HCT116 (cell line): Measurements from ENCODE around the gene MYO1A. TPM values are rescaled to one million over a fixed set of nuclear protein-coding genes. Genes with fewer than 3 reads are reported as not detected.

Experiments used
- ATAC-seq: fragments of 200-7000 bp; cut with Tn5 transposase; 2 replicates; pipeline ENCODE4 v1.9.1; 2020; ENCODE audit warnings: mild to moderate bottlenecking, moderate library complexity
- BruUV-seq: library from RNA; stranded (reverse); fragments of 400-500 nt; replicated peaks from 2 replicates; lab custom pipeline; 2021; lab: Mats Ljungman, UMichigan
- CTCF ChIA-PET: fragments of 300-600 bp; sonication (Branson Sonifier 250); formaldehyde crosslinking; loops from one replicate; lab custom pipeline; 2021; ENCODE audit warnings: antibody characterized with exemption; lab: Charles Lee
- POLR2A ChIA-PET: fragments of 300-600, 350-600 bp; sonication (Branson Sonifier 250); formaldehyde crosslinking; loops from one replicate; lab custom pipeline; 2021; ENCODE audit warnings: antibody characterized with exemption; lab: Charles Lee
- RAD21 ChIA-PET, 2 experiments: fragments of 300-600 bp; sonication (Branson Sonifier 250); formaldehyde crosslinking; loops; one replicate each; lab custom pipeline; 2023; ENCODE audit warnings: low total read pairs in 2 of 2; ENCODE audit not compliant: uncharacterized antibody in 2 of 2, unreplicated experiment in 2 of 2, low non-redundant PET in 1 of 2; lab: Charles Lee
- DNase-seq: peaks from one replicate; pipeline ENCODE4 v3.0.0-alpha.2; 2010; ENCODE audit warnings: low read depth, low spot score
- H2AFZ ChIP-seq: fragments of 200-600 bp; shearing (Covaris generic), sonication (generic); 2 replicates; pipeline ENCODE4 v1.6.1; 2017; ENCODE audit warnings: low read depth, mixed run types, mixed read lengths, antibody characterized with exemption, low read length; ENCODE audit not compliant: poor library complexity, severe bottlenecking
- H3K27ac ChIP-seq: 2 replicates; pipeline ENCODE4 v1.5.1; 2012; ENCODE audit warnings: low read depth, low read length
- H3K27me3 ChIP-seq: fragments of 200-600 bp; sonication (generic); 2 replicates; pipeline ENCODE4 v1.6.1; 2016; ENCODE audit warnings: mixed run types, low read length, mixed read lengths; ENCODE audit not compliant: insufficient read depth
- H3K36me3 ChIP-seq, 2 experiments: fragments of 200-500 bp in 1 of 2; fragments of 200-600 bp in 1 of 2; sonication (Bioruptor generic) in 1 of 2; sonication (generic) in 1 of 2; 2 replicates each; pipeline versions ENCODE4 v1.5.1 to v1.6.1; 2014 to 2016; ENCODE audit warnings: low read length in 2 of 2, inconsistent platforms in 1 of 2, mixed read lengths in 1 of 2, mixed run types in 1 of 2; ENCODE audit not compliant: insufficient read depth in 2 of 2, control insufficient read depth in 1 of 2
- H3K4me1 ChIP-seq, 2 experiments: fragments of 200-600 bp in 1 of 2; sonication (generic) in 1 of 2; 2 replicates each; pipeline versions ENCODE4 v1.5.1 to v1.6.1; 2012 to 2017; ENCODE audit warnings: low read length in 2 of 2, inconsistent platforms in 1 of 2, mild to moderate bottlenecking in 1 of 2, mixed read lengths in 1 of 2, mixed run types in 1 of 2, moderate library complexity in 1 of 2; ENCODE audit not compliant: insufficient read depth in 2 of 2, control insufficient read depth in 1 of 2
- H3K4me2 ChIP-seq: fragments of 200-600 bp; sonication (generic); 2 replicates; pipeline ENCODE4 v1.6.1; 2017; ENCODE audit warnings: mixed run types, low read length, mixed read lengths
- H3K4me3 ChIP-seq, 2 experiments: fragments of 200-600 bp in 1 of 2; sonication (generic) in 1 of 2; replicated peaks in 1 of 2; 2 replicates each; pipeline ENCODE4 v1.5.1; 2011 to 2016; ENCODE audit warnings: low read length in 2 of 2, control low read depth in 1 of 2, low read depth in 1 of 2, mild to moderate bottlenecking in 1 of 2, mixed read lengths in 1 of 2, mixed run types in 1 of 2
- H3K79me2 ChIP-seq: fragments of 200-600 bp; sonication (generic); 2 replicates; pipeline ENCODE4 v1.6.1; 2017; ENCODE audit warnings: mild to moderate bottlenecking, mixed run types, low read length, moderate library complexity, mixed read lengths; ENCODE audit not compliant: insufficient read depth
- H3K9ac ChIP-seq: fragments of 200-600 bp; sonication (generic); 2 replicates; pipeline ENCODE4 v1.6.1; 2016; ENCODE audit warnings: low read length, mixed read lengths
- H3K9me2 ChIP-seq: fragments of 200-600 bp; sonication (generic), shearing (Covaris generic); 2 replicates; pipeline ENCODE4 v1.6.1; 2017; ENCODE audit warnings: mixed run types, mild to moderate bottlenecking, moderate library complexity; ENCODE audit not compliant: insufficient read depth
- H3K9me3 ChIP-seq, 2 experiments: fragments of 200-500 bp in 1 of 2; fragments of 200-600 bp in 1 of 2; sonication (Bioruptor generic) in 1 of 2; sonication (generic) in 1 of 2; 2 replicates each; pipeline ENCODE4 v1.6.1; 2014 to 2017; ENCODE audit warnings: low read length in 2 of 2, mixed read lengths in 2 of 2, inconsistent platforms in 1 of 2, low read depth in 1 of 2, mild to moderate bottlenecking in 1 of 2, mixed run types in 1 of 2, moderate library complexity in 1 of 2; ENCODE audit not compliant: control insufficient read depth in 1 of 2, insufficient read depth in 1 of 2
- H4K20me1 ChIP-seq: fragments of 200-600 bp; sonication (generic), shearing (Covaris generic); 2 replicates; pipeline ENCODE4 v1.6.1; 2017; ENCODE audit warnings: mixed run types, mild to moderate bottlenecking, moderate library complexity; ENCODE audit not compliant: insufficient read depth
- ATF3 ChIP-seq: IDR thresholded peaks from 2 replicates; pipeline ENCODE4 v1.6.1; 2012
- CEBPB ChIP-seq: IDR thresholded peaks from 2 replicates; pipeline ENCODE4 v1.6.1; 2012; ENCODE audit warnings: low read depth
- EGR1 ChIP-seq: IDR thresholded peaks from 2 replicates; pipeline ENCODE4 v1.6.1; 2012; ENCODE audit warnings: low read depth
- ELF1 ChIP-seq: IDR thresholded peaks from 2 replicates; pipeline ENCODE4 v1.6.1; 2012; ENCODE audit warnings: low read depth, borderline replicate concordance
- EZH2phosphoT487 ChIP-seq: fragments of 200-600 bp; IDR thresholded peaks from 2 replicates; pipeline ENCODE4 v1.6.1; 2018; ENCODE audit warnings: antibody characterized with exemption, borderline replicate concordance
- FOSL1 ChIP-seq: IDR thresholded peaks from 2 replicates; pipeline ENCODE4 v1.6.1; 2012; ENCODE audit warnings: low read depth
- JUND ChIP-seq: IDR thresholded peaks from 2 replicates; pipeline ENCODE4 v1.6.1; 2012
- POLR2A ChIP-seq: IDR thresholded peaks from 2 replicates; pipeline ENCODE4 v1.7.0; 2011; ENCODE audit warnings: borderline replicate concordance; ENCODE audit not compliant: insufficient read depth, insufficient read length; ENCODE audit errors: extremely low read depth
- POLR2AphosphoS5 ChIP-seq: IDR thresholded peaks from 2 replicates; pipeline ENCODE4 v1.6.1; 2011; ENCODE audit warnings: mild to moderate bottlenecking, low read depth, low read length, moderate library complexity
- RAD21 ChIP-seq: IDR thresholded peaks from 2 replicates; pipeline ENCODE4 v1.6.1; 2012; ENCODE audit warnings: low read depth, mild to moderate bottlenecking
- SIN3A ChIP-seq: IDR thresholded peaks from 2 replicates; pipeline ENCODE4 v1.6.1; 2012; ENCODE audit warnings: low read depth
- SP1 ChIP-seq: IDR thresholded peaks from 2 replicates; pipeline ENCODE4 v1.6.1; 2012; ENCODE audit warnings: low read depth
- SRF ChIP-seq: IDR thresholded peaks from 2 replicates; pipeline ENCODE4 v1.6.1; 2012; ENCODE audit warnings: low read depth
- TCF7L2 ChIP-seq: IDR thresholded peaks from 2 replicates; pipeline ENCODE4 v1.7.0; 2011; ENCODE audit warnings: borderline replicate concordance, inconsistent platforms; ENCODE audit not compliant: insufficient read depth, insufficient read length; ENCODE audit errors: extremely low read depth
- YY1 ChIP-seq: IDR thresholded peaks from 2 replicates; pipeline ENCODE4 v1.6.1; 2011; ENCODE audit warnings: low read length, low read depth, moderate library complexity, mild to moderate bottlenecking; ENCODE audit not compliant: insufficient replicate concordance; ENCODE audit errors: extremely low read depth
- ZFX ChIP-seq: fragments of 450-650 bp; IDR thresholded peaks from 2 replicates; pipeline ENCODE4 v1.6.1; 2017
- ZNF274 ChIP-seq: fragments of 200-500 bp; sonication (Bioruptor generic); IDR thresholded peaks from 2 replicates; pipeline ENCODE4 v1.6.1; 2014; ENCODE audit warnings: mild to moderate bottlenecking, low read depth, low read length, inconsistent platforms
- intact Hi-C: fragments of 100-400 bp; cut with micrococcal nuclease; formaldehyde crosslinking; loops from 2 replicates; pipeline ENCODE4 v1.10.0; 2022
- total RNA-seq: library from RNA; stranded (reverse); gene quantifications from one replicate; pipeline ENCODE4 v1.2.1, GENCODE V29; 2021; ENCODE audit not compliant: unreplicated experiment
- TF ChIP-seq, protein P1 (sequence below): IDR thresholded peaks from 2 replicates; pipeline ENCODE4 v1.6.1; 2012
- TF ChIP-seq, protein P2 (sequence below): IDR thresholded peaks from 2 replicates; pipeline ENCODE4 v1.6.1; 2011; ENCODE audit warnings: mild to moderate bottlenecking, low read length, moderate library complexity; ENCODE audit not compliant: insufficient replicate concordance; ENCODE audit errors: extremely low read depth

MYO1A gene
- total RNA-seq, 1 experiment from 2014 or later, result 0.76 TPM

GRCh38 chr12:56987011-56987410 is 62.9 kb downstream of the MYO1A start:
- Histone ChIP-seq H2AFZ (no peak overlapping the region), H3K4me2 (0 out of 2 replicates have a peak overlapping the region, but pooled peaks have one; percentile 67), H3K9me3 (no peaks in the 10 kb centered on the region), H4K20me1 (no peaks in the 10 kb centered on the region), H3K4me3 (no peak overlapping the region), H3K9ac (no peak overlapping the region), H3K27me3 (no peaks in the 10 kb centered on the region), H3K36me3 (no peaks in the 10 kb centered on the region), H3K27ac (no peak overlapping the region), H3K4me1 (peaks cover 10 to 30% of the 10 kb centered on the region in 2 experiments; a peak in 3 of 4 replicates), H3K79me2 (no peaks in the 10 kb centered on the region), H3K9me2 (no peaks in the 10 kb centered on the region)
- intact Hi-C loops, result loop anchor here (1.0 to 5.0 kb wide), 4 partner anchors 40 to 230 kb away; partner anchors contain the start of gene HSD17B6
- TF ChIP-seq SIN3A, result no peak
- no peak for TF ChIP-seq ZNF274
- no peak for TF ChIP-seq EZH2phosphoT487
- no peak for TF ChIP-seq SP1
- no peak for TF ChIP-seq CEBPB
- no peak for TF ChIP-seq POLR2A
- TF ChIP-seq, protein P1, sequence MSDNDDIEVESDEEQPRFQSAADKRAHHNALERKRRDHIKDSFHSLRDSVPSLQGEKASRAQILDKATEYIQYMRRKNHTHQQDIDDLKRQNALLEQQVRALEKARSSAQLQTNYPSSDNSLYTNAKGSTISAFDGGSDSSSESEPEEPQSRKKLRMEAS, result no peak
- TF ChIP-seq JUND, result no peak
- TF ChIP-seq YY1, result no peak
- TF ChIP-seq, protein P2, sequence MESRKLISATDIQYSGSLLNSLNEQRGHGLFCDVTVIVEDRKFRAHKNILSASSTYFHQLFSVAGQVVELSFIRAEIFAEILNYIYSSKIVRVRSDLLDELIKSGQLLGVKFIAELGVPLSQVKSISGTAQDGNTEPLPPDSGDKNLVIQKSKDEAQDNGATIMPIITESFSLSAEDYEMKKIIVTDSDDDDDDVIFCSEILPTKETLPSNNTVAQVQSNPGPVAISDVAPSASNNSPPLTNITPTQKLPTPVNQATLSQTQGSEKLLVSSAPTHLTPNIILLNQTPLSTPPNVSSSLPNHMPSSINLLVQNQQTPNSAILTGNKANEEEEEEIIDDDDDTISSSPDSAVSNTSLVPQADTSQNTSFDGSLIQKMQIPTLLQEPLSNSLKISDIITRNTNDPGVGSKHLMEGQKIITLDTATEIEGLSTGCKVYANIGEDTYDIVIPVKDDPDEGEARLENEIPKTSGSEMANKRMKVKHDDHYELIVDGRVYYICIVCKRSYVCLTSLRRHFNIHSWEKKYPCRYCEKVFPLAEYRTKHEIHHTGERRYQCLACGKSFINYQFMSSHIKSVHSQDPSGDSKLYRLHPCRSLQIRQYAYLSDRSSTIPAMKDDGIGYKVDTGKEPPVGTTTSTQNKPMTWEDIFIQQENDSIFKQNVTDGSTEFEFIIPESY, result no peak
- TF ChIP-seq ZFX, result no peak
- TF ChIP-seq POLR2AphosphoS5, result no peak
- no peak for TF ChIP-seq EGR1
- no peak for TF ChIP-seq SRF
- TF ChIP-seq ELF1, result no peak
- TF ChIP-seq FOSL1, result no peak
- no peak for TF ChIP-seq RAD21
- TF ChIP-seq ATF3, result no peak
- TF ChIP-seq TCF7L2, result no peak
- ChIA-PET POLR2A (interaction anchor here (1.0 kb wide), 1 partner anchor 261 kb away, joined by 3 read pairs; no protein-coding TSS in a partner anchor), RAD21 (interaction anchor here (0.6 to 1.2 kb wide), 3 partner anchors 125 to 224 kb away, joined by 3 to 5 read pairs (median 4); partner anchors contain the start of gene HSD17B6 (in 1 of the 2)), CTCF (interaction anchor here (0.8 to 4.2 kb wide), 9 partner anchors 10 to 350 kb away, joined by 3 to 36 read pairs (median 5); partner anchors contain the start of genes HSD17B6 and NACA)
- ATAC-seq (no peak), DNase-seq (no peak)
- BruUV-seq, result no TSS peak
